Measurements from ENCODE around the gene AMH. TPM values are rescaled to one million over a fixed set of nuclear protein-coding genes. Genes with fewer than 3 reads are reported as not detected.

The AMH gene
- total RNA-seq, 4 donors from 2014 or later: 1.1 to 3.5 TPM; not detected in 2

- Histone ChIP-seq H3K9me3 (no peaks in the 10 kb centered on the region), H3K4me1 (peaks cover 3 to 12% (median 9%) of the 10 kb centered on the region in 4 donors), H3K27ac (no peak overlapping the region), H3K27me3 (peaks cover 50% of the 10 kb centered on the region), H3K36me3 (no peaks in the 10 kb centered on the region), H3K4me3 (no peak overlapping the region)
- in situ Hi-C loops (cut with MboI; ENCODE audit: low pct_ligation_motif_present in 1 of 4, low pct_unique_long_range_greater_than_20kb in 1 of 4, low sequenced_read_pairs in 3 of 4) (loop anchor here in 1 of 4 donors (25.0 kb wide), 1 partner anchor 312 kb away; no protein-coding TSS in a partner anchor), intact Hi-C loops (cut with DNase I; ENCODE audit: low total_unique reads) (no loop called here)
- TF ChIP-seq EP300 (IDR thresholded peaks at IDR 0.05; ENCODE audit: low read depth) (no peak), POLR2A (IDR thresholded peaks at IDR 0.05) (no peak), CTCF (IDR thresholded peaks at IDR 0.05) (no peak), POLR2AphosphoS5 (IDR thresholded peaks at IDR 0.05) (no peak)
- 72 to 77% methylated on average over 9 to 17 of the region's 17 CpGs for WGBS, 2 donors (ENCODE audit: low coverage in 1 of 2)
- DNase-seq: no peak
Measured at GRCh38 chr19:2300533-2300932, 51.4 kb downstream of the AMH start.

Small RNA genes lying within 50 kb of the gene (small RNA-seq; reads per million reads assigned to genes)
- 0 to 1.4 (median 0.37) reads per million in 4 donors for gene MIR1227

Other genes with a start within 250 kb of the AMH start
- gene BTBD2, start 233.6 kb upstream of the AMH start, total RNA-seq: 10 to 100 TPM; 66.7 to 88.6 (median 84.4) TPM
- 100 to 1,000 TPM; 189 to 279 (median 236) TPM for gene MKNK2, start 198.1 kb upstream of the AMH start, total RNA-seq
- gene MOB3A, start 153.0 kb upstream of the AMH start, total RNA-seq: 10 to 100 TPM; 18.7 to 74.2 (median 46.1) TPM
- 1 to 10 TPM in 2 of 4 donors, not detected in 2; 2.3 to 5.4 TPM for gene IZUMO4, start 152.4 kb upstream of the AMH start, total RNA-seq
- 100 to 1,000 TPM; 101 to 189 (median 152) TPM for gene AP3D1, start 97.8 kb upstream of the AMH start, total RNA-seq
- 100 to 1,000 TPM in 1 of 4 donors, 10 to 100 TPM in 3; 27.3 to 122 (median 47.0) TPM for gene DOT1L, start 85.4 kb upstream of the AMH start, total RNA-seq
- 100 to 1,000 TPM; 184 to 332 (median 254) TPM for gene PLEKHJ1, start 13.0 kb upstream of the AMH start, total RNA-seq
- 10 to 100 TPM; 35.8 to 54.6 (median 41.6) TPM for gene SF3A2, start 12.5 kb upstream of the AMH start, total RNA-seq
- 1 to 10 TPM in 1 of 4 donors, not detected in 3; 5.6 TPM for gene JSRP1, start 7.1 kb downstream of the AMH start, total RNA-seq
- gene PEAK3, start 32.9 kb downstream of the AMH start, total RNA-seq: 1 to 10 TPM in 2 of 4 donors, under 1 TPM in 1, not detected in 1; 0.27 to 1.1 (median 1.1) TPM
- 1 to 10 TPM in 1 of 4 donors, under 1 TPM in 2, not detected in 1; 0.27 to 1.5 (median 0.64) TPM for gene LINGO3, start 58.8 kb downstream of the AMH start, total RNA-seq
- 100 to 1,000 TPM in 3 of 4 donors, 10 to 100 TPM in 1; 62.9 to 151 (median 132) TPM for gene LSM7, start 79.3 kb downstream of the AMH start, total RNA-seq
- gene SPPL2B, start 79.4 kb downstream of the AMH start, total RNA-seq: 100 to 1,000 TPM; 149 to 367 (median 242) TPM
- under 1 TPM in 1 of 4 donors, not detected in 3; 0.27 TPM for gene TMPRSS9, start 110.9 kb downstream of the AMH start, total RNA-seq
- gene TIMM13, start 178.3 kb downstream of the AMH start, total RNA-seq: 10 to 100 TPM; 10.8 to 54.9 (median 30.8) TPM
- 10 to 100 TPM; 10.8 to 23.9 (median 17.8) TPM for gene LMNB2, start 207.6 kb downstream of the AMH start, total RNA-seq
- gene GADD45B, start 226.8 kb downstream of the AMH start, total RNA-seq: 100 to 1,000 TPM in 3 of 4 donors, 10 to 100 TPM in 1; 59.0 to 280 (median 167) TPM